Activated CD4-positive, alpha-beta T cell treated with anti-CD3 and anti-CD28 coated beads, Interleukin-2, amount 50 U/mL, for 1 hour (primary cell): Measurements from ENCODE around the gene FAM118B.

Experiments used
- DNase-seq: peaks from one replicate; pipeline ENCODE4 v3.0.0-alpha.2; 2020

Gene FAM118B

GRCh38 chr11:126186708-126187529 lies 24.7 kb upstream of the FAM118B start:
- no peak for DNase-seq

DNA sequence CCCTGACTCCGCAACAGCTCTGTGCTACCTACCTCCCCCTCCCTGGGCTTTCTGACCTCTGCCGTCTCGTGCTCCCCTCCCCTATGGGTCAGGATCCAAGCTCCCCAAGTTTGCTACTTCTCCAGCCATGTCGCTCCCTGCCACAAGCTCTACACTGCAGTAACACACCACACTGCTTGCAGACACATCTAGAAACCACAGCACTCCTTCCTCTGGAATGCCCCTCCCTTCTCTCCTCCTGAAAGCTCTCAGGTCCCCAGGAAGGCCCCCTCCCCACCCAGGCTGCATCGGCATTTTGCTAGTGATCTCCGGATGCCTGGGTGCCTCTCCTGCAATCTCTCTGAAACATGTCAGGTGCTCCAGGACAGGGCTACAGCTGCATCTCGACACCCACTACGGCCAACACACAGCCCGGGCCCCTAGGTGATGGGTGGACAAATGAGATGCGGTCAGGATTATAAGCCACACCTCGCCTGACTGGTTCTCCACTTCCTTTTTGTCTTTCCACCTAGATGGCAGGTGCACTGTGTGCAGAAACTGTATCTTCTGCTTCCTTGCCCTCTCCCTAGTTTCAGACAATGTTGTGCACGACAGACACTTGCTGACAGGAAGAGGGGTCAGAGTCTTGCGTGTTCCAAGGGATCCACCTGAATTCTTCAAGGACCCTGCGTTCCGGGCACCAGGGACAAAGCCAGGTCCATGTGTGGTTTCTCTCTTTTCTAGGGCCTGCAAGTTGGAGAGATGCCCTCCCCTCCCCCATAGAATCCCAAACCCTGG lies 23.1 kb upstream of the FAM118B start:
- no peak for DNase-seq

DNA sequence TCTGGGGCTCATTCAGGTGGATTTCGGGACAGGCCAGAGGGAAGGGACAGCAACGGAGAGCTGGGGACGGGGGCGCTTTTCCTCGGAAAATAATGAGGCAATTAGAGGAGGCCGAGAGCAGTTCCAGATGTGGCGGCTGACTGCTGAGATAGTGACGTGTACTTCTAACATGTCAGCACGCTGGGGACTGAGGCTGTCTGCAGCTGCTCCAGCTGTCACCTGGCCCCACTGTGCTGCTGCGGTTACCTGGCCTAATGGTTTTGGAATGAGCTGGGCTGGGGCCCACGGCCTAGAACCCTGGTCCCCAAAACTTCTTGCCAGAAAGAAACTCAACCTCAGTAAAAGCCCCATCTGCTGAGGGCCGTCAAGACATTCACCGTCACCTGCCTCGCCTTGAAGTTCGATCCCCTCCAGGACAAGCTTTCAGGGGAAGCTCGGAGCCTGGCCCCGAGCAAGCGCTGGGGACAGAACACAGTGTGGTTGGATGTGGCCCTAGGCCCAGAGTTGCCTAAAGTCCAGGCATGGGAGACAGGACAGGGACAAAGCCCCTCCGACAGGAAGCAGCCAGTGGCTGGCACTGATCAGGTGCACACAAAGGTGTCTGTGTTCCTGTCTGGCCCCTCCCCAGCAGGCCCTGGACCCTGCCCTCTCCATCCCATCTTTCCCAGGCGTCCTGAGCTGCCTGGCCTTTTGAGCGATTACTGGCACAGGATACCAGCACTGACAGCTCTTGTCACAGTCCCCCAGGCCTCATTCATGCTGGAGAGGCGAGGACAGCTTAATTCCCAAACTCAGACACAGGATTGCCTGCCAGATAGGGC lies 22.3 kb upstream of the FAM118B start:
- DNase-seq, result no peak

GRCh38 chr11:126190792-126191191 lies 20.8 kb upstream of the FAM118B start:
- no peak for DNase-seq

DNA sequence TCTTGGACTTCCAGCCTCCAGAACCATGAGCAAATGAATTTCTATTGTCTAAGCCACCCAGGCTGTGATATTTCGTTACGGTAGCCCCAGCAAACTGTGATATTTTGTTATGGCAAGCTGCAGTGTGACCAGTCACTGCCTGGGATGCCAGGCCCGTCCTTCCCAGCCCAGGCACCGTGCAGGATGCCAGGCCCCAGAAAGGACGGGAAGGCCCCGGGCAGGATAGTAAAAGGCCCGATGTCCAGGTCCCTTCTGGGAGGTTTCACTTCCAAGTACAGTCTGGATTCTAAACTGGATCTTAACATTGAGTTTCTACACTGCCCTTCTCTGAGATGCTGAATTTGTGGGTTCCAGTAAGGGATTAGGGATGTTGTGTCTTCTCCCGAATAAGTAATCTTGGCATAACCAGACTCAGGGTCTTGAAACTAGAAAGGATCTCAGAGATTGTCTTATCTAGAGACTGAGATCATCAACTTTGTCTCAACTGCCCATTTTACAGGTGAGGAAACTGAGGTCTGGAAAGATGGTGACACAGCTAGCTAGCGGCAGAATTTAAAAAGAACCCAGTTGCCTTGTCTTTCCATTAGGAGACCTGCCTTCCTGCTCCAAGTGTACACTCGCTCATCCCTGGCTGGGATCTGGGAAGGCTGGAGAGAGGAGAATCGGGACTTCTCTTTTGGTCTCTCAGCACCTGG lies 20.1 kb upstream of the FAM118B start:
- no peak for DNase-seq

DNA sequence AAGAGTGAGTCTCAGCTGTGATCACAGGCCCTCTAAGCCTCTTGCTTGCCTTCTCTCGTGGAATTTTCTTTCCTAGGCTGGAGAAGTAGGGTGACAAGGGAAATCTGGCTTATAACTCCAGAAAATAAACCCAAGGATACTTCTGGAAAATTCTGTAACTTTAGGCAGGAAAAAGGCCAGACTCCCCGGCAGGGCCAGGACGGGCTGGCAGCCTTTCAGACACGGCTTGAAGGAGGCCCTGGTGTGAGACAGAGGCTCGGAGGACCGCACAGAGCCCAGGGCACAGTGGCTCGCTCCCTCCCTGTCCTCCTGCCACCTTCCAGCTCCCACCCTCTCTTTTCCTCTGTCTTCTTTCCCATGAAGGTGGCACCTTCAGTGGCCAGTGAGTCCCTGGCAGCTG lies 19.2 kb upstream of the FAM118B start:
- DNase-seq, result no peak

- DNase-seq, result no peak
Observed at GRCh38 chr11:126193038-126193478, 18.5 kb upstream of the FAM118B start.

DNA sequence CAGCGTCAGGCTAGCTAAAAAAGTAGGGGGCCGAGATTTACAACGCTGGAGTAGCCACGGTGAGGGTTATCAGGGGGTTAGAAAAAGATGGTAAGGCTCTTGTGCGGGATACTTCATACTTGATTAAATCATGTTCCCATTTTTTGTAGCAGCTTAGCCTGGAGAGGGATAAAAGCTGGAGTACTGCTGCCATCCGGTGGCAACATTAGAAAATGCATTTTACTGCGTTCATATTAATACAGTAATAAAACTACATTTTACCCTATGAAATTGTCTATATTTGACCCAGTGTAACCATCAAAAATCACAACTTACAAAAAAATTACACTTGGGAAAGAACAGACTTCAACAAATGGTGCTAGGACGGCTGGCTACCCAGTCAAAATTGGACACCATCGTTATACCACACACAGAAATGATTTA lies 17.4 kb upstream of the FAM118B start:
- DNase-seq, result peak; percentile 20

DNA sequence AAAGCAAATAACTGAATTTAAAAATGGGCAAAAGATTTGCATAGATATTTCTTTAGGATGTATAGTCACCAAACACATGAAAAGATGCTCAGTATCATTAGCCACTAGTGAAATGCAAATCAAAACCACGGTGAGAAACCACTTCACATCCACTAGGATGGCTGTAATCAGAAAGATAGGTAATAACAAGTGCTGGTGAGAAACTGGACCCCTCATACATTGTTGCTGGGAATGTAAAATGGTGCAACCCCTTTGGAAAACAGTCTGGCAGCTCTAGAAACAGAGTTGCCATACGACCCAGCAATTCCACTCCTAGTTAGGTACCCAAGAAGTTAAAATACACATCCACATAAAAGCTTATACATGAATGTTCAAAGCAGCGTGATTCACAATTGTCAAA lies 16.5 kb upstream of the FAM118B start:
- no peak for DNase-seq

DNA sequence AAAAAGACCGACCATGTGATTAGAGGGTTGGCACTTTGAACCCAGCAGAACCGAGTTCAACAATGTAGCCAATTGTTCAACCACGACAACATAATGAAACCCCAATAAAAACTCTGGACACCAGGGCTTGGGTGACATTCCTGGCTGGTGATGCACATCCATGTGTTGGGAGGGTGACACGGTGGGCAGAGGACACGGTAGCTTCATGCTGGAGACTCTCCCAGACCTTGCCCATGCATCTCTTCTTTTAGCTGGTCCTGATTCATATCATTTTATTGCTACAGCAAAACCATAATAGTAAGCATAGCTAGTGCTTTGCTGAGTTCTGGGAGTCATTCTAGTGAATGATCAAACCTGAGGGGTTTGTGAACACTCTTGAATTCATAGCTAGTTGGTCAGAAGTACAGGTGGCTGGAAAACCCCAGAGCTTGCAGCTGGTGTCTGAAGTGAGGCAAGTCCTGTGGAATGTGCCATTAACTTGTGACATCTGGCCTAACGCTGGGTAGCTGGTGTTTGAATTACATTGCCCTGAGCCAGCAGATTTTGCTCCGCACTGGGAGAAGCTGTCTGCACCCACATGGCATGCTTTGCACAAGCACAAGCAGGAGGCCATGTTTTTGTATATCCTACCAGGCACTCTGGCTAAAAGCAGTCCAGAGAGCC lies 14.2 kb upstream of the FAM118B start:
- DNase-seq, result no peak

GRCh38 chr11:126198648-126199047 lies 12.9 kb upstream of the FAM118B start:
- no peak for DNase-seq

- no peak for DNase-seq
Observed at GRCh38 chr11:126202646-126203359, 8.8 kb upstream of the FAM118B start.

GRCh38 chr11:126205359-126205758 lies 6.2 kb upstream of the FAM118B start:
- DNase-seq, result no peak

DNA sequence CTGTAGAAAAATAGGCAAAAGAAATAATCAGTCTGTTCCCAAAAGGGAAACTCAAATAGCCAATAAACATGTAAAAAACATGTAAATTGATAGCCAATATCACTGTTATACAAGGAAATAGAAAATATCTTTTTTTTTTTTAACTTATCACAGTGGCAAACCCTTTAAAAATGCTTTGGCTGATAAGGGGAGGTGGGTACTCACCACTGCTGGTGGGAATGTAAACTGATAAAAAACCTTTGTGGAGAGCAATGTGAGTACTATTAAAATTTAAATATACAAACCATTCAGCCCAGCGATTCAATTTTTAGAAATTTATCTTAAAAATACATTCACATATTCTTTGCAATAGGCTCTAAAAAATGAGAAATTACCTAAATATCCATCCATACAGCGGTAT lies 3.7 kb upstream of the FAM118B start:
- no peak for DNase-seq

- DNase-seq, result no peak
Observed at GRCh38 chr11:126210871-126211235, 729 bp upstream of the FAM118B start.

DNA sequence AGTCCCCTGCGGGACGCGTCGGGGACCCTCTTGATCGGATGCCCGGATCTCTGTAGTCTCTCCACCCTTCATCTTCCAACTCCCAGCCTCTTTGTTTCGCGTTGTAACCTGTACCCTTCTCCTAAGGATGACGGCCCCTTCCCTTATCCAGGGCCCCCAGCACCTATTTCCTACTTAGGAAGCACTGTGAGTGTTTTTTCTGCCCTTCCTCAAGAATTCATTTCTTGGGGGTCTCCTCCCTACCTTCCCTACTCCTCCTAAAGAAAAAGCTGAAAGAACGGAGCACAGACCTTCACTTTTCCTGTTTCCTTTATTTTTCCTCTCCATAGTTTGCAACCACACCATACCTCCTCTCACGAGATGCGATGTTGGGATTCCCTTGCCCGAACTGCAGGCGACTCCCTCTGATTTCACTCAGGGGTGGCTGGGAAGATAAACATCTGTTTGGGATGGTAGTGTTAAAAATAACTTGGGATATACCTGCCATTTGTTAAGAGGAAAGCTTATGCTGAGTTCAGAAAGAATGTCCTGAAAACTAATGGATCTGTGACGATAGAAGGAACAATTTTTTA lies 593 bp downstream of the FAM118B start:
- no peak for DNase-seq

DNA sequence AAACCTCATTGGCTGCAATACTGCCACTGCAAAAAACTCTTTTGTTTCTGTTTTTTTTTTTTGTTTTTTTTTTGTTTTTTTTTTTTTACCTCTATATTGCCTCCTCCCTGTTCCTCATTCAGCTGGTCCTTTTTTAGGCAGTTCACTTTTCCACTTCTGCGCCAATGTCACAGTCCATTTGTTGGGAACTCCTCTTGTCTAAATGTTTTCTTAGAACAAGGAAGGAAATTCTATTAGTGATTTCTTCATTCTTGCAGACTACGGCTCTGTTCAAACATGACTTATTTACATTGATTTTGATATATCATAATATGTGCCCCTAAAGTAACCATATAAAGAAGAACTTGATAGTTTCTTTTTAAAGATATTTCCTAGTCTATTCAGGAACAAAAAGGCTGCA lies 2.9 kb downstream of the FAM118B start:
- DNase-seq, result no peak

DNA sequence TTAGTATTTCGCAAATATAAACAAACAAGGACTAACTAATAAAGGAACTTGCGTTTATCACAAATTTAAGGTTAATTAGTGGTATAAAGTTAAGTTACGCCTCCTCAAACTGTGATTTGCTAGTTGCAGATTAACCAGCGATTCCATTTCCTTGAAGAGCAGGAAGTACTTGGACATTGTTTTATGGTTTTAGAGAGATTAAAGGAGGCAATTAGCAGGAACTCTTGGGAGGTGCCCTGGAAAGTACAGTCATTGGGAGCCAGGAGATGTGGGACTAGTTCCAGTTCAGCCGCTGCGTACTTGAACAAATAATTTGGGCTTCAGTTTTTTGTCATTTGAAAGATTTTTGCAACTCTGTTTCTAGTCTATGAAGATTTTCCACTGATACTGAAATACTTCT lies 3.3 kb downstream of the FAM118B start:
- DNase-seq, result no peak

GRCh38 chr11:126216526-126217305 lies 5.1 kb downstream of the FAM118B start:
- DNase-seq, result no peak

GRCh38 chr11:126217491-126217890 lies 5.9 kb downstream of the FAM118B start:
- DNase-seq, result no peak
